NB4 (cell line): ENCODE results near the gene ESYT1.

Experiments used
- CTCF ChIP-seq: IDR thresholded peaks from one replicate; pipeline ENCODE4 v1.5.1; 2012; ENCODE audit warnings: low read depth, low read length
- POLR2A ChIP-seq: IDR thresholded peaks from 2 replicates; pipeline ENCODE4 v1.6.1; 2011; ENCODE audit warnings: mild to moderate bottlenecking; ENCODE audit not compliant: insufficient read length; ENCODE audit errors: extremely low read depth
- TF ChIP-seq, protein P1 (sequence below): IDR thresholded peaks from 2 replicates; pipeline ENCODE4 v1.6.1; 2011; ENCODE audit warnings: low read depth, low read length

DNA sequence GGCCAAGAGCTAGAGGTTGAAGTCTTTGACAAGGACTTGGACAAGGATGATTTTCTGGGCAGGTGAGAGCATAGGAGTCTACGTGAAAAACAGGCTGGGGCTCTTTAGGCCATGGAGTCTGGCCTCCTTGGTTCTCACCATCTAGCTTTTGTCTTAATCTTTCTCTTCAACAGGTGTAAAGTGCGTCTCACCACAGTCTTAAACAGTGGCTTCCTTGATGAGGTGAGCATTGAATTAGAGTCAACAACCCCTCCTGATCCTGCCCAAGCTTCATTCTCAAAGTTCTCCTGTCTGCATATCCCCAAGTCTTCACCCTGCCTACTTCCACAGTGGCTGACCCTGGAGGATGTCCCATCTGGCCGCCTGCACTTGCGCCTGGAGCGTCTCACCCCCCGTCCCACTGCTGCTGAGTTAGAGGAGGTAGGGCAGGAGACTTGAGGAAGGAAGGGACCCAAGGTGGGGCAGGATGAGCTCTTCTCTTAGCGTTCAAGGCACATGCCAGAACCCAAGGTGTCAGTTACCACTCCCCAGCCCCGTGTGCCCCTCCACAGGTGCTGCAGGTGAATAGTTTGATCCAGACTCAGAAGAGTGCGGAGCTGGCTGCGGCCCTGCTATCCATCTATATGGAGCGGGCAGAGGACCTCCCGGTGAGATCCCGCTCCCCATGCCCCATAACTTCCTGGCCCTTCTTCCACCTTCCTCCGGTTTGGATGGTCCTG lies 9.9 kb downstream of the ESYT1 start:
- TF ChIP-seq CTCF, result no peak
- TF ChIP-seq POLR2A, result no peak
- TF ChIP-seq, protein P1, sequence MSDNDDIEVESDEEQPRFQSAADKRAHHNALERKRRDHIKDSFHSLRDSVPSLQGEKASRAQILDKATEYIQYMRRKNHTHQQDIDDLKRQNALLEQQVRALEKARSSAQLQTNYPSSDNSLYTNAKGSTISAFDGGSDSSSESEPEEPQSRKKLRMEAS, result no peak
